GM18502 (cell line): Measurements from ENCODE around the gene TMEM74B.

Experiments
- ATAC-seq: cut with Tn5 transposase; IDR thresholded peaks from one replicate; pipeline ENCODE4 v1.9.1; 2021; ENCODE audit warnings: mild to moderate bottlenecking; ENCODE audit not compliant: unreplicated experiment, poor library complexity

Gene TMEM74B

GRCh38 chr20:1184260-1184637 lies 532 bp downstream of the TMEM74B start:
- ATAC-seq: no peak

DNA sequence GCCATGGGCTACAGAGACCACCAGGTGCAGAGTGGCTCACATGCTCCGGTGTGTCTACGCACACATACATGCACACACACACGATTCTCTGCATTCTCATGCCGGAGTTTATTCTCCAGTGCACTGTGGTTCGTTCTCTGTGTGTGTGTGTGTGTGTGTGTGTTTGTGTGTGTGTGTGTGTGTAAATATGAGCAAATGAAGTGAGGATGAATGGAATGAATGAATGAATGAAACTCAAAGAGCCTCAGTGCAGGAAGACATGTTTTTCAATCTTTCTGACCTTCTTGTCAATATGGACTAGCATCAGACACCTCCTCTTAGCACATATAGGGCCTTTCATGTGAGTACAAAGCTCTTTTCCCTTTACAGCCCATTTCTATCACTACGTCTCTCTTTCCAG lies 1.6 kb downstream of the TMEM74B start:
- ATAC-seq: no peak

DNA sequence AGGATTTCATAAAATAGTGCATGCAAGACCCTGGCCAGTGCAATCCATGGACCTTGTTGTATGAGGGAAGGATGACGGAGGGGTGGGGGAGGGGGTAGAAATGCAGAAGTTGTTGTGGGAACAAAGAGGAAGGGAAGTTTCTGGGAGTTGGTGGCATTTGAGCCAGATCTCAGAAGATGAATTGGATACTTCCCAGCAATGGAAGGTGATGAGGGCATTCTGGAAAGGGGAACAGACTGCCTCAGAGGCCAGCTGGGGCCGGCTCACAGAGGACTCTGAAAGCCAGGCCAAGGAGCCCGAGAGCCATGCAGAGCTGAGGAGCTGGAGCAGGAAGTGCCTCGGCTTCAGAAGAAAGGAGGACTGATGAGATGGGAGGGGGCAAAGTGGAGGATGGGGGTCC lies 2.7 kb downstream of the TMEM74B start:
- no peak for ATAC-seq

GRCh38 chr20:1180949-1181348 lies 3.8 kb downstream of the TMEM74B start:
- ATAC-seq: no peak

GRCh38 chr20:1178623-1179022 lies 6.2 kb downstream of the TMEM74B start:
- no peak for ATAC-seq

- no peak for ATAC-seq
Observed at GRCh38 chr20:1178103-1178502, 6.7 kb downstream of the TMEM74B start.

- no peak for ATAC-seq
Observed at GRCh38 chr20:1177680-1178079, 7.1 kb downstream of the TMEM74B start.

GRCh38 chr20:1174787-1175186 lies 10.0 kb downstream of the TMEM74B start:
- no peak for ATAC-seq

DNA sequence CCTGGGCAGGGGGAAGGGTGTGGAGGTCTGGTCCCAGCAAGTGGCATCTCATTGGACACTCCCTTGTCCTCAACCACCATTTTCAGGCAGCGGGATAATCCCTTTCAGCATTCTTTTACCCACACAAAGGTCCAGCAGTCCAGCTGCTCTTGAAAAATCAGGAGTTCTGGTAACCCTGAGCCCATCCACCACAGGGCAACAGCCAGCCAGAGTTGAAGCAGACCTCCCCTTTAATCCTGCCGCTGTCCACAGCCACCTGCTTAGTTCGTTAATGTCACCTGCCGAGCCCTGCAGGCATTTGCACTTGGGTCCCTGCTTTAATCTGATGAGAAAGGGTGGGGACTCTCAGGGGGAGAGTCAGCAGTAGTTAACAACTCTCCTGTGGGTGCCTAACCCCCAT lies 11.1 kb downstream of the TMEM74B start:
- ATAC-seq: no peak

DNA sequence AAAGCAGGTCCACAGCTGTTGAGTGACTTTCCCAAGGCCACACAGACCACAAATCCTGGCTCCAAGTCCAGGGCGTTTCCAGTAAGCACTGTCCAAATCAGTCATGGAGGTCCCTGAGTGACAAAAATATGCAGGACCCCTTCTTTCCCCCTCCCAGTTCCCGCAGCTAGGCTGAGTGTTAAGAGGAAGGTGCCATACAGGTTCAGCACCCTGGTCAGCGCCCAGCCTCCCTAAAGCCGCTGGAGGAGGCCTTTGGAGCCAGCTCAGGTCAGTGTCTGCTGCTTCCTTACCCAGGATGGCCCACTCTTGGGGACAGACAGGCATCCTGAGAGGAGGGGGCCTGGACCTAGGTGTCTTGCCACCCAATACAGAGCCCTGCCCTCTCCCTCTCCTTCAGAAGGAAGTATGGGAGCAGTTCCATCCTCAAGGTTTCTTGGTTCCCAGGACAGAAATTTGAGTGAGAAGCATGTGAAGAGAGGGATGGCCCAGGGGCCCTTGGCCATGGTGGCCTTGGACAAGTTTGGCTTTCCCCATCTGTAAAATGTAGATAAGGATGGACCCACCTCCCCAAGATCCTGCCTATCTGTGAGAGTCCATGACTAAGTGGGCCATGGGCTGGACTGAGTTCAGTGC lies 13.2 kb downstream of the TMEM74B start:
- no peak for ATAC-seq

- no peak for ATAC-seq
Observed at GRCh38 chr20:1169224-1169623, 15.6 kb downstream of the TMEM74B start.

- no peak for ATAC-seq
Observed at GRCh38 chr20:1166948-1167720, 17.6 kb downstream of the TMEM74B start.

DNA sequence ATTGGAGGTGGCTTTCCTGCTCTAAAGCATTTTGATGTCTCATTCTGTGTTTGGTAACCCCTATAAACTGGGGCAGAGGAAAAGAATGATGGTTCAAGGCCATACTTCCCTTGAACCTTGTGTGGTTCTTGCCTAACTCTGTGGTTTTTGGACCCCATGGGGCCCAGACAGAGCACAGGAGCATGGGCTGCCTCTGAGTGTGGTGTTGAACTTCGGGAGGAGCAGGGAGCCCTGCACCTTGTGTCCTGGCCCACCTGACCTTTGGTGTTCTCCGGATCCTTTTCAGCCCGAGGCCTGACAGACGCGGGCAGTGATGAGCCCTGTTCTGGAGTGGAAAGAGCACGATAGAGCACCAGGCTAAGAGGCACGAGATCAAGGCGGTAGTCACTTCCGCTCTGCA lies 18.8 kb downstream of the TMEM74B start:
- ATAC-seq: no peak

DNA sequence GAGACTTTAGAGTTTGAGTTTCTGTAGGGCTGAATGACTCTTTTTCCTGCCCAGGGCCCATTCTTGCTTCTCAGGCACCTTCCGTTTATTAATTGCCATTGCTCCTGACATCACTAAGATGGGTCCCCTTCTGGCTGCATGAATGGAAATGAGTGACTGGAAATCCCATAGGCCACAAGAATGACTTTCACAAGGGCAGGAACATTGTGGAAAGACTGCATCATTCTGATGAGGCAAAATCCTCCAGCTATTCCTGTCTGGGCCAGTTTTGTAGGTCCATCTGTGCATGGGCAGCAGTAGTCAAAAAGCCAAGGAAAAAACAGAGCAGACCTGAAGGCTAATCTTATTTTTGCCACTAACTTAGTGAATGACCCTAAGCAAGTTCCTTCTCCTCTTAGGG lies 19.3 kb downstream of the TMEM74B start:
- no peak for ATAC-seq

DNA sequence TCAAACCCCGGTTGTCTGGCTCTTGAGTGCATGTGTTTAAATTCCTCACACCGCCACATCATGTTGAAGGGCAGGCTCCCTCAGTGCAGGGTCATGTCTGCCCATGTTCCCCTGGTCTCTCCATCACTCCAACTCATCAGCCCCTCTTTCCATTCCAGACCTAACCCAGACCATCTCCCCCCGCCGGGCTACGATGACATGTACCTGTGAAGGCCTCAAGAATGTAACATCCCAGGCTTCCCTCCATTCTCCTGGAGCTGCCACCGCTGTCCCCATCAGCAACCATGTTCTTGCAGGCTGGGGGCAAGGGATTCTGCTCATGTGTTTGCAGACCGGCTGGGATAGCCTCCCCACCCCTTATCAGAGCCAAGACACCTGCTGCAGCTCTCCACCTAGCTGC lies 19.9 kb downstream of the TMEM74B start:
- no peak for ATAC-seq

DNA sequence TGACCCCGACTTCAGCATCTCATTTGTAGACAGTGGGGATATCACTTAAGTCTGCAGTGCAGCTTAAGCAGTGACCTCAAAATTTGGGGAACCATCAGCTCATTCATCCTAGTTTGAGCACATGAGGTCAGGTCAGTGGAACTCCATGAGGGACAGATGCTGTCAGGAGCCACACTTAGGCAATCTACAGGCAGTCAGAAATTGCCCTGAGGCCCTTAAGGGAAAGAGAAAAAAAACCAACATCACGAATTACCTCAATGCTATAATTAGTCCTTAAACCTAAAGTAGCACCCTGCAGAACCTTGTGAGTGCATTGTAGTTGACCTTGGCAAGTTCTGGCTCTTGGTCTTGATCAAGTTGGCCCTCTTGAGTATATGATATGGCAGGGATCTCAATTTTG lies 21.1 kb downstream of the TMEM74B start:
- no peak for ATAC-seq

DNA sequence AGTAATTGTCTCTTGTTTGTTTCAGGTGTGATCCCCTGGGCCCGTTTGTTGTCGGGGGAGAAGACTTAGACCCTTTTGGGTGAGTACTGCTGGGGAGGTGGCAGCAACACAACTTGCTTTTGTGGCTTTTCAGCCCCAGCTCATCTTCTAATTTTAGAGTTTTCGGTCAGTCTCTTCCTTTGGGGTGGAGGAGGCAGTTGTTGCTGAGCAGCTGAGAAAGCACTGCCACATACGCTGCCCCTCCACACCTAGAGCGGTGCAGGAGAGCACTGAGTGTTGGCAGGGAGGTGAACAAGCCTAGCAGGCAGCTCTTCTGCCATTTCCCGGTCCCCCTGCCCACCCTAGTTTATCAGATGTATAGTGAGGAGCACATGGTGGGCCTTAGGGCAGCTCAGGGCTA lies 21.7 kb downstream of the TMEM74B start:
- ATAC-seq: no peak

- no peak for ATAC-seq
Observed at GRCh38 chr20:1160991-1161390, 23.8 kb downstream of the TMEM74B start.

GRCh38 chr20:1160496-1160895 lies 24.3 kb downstream of the TMEM74B start:
- ATAC-seq: no peak

GRCh38 chr20:1155342-1155741 lies 29.4 kb downstream of the TMEM74B start:
- ATAC-seq: no peak

GRCh38 chr20:1154691-1155090 lies 30.1 kb downstream of the TMEM74B start:
- ATAC-seq: no peak

DNA sequence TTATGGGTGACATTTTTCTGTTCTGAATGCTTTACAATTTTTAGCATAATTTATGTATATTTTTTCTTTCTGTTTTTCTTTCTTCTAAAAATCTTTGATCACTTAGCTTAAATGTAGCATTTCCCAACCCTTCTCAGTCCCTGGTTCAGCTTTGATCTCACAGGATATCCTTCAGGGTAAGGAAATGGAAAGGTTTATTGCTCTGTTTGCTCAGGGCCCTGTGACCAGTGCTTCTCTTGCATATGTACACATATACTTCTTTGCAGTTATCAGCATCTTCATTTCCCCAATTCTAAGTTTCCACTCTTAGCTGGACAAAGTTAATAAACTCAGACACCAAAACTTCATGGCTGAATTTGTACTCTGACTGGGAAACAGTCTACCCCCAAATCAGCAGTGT lies 30.6 kb downstream of the TMEM74B start:
- no peak for ATAC-seq
